GM18873 (cell line): ENCODE data around the gene MAPK8IP1.
"Not testable (repeated sequence)": the region's sequence is repeated elsewhere in the genome, so short reads cannot be mapped to it uniquely, and the experiment has no call there.

ENCODE experiments used
- ATAC-seq: cut with Tn5 transposase; IDR thresholded peaks from one replicate; pipeline ENCODE4 v1.9.1; 2021; ENCODE audit warnings: mild to moderate bottlenecking, moderate library complexity, moderate number of reproducible peaks; ENCODE audit not compliant: unreplicated experiment, low FRiP score

MAPK8IP1 gene

GRCh38 chr11:45889555-45889954 lies 4.1 kb downstream of the MAPK8IP1 start:
- ATAC-seq: no peak

- ATAC-seq: no peak
These were observed 4.5 kb downstream of the MAPK8IP1 start for GRCh38 chr11:45889966-45890365.

GRCh38 chr11:45890886-45891550 lies 5.6 kb downstream of the MAPK8IP1 start:
- ATAC-seq: no peak

GRCh38 chr11:45892856-45893255 lies 7.4 kb downstream of the MAPK8IP1 start:
- ATAC-seq: no peak

GRCh38 chr11:45894555-45895247 lies 9.2 kb downstream of the MAPK8IP1 start:
- no peak for ATAC-seq

GRCh38 chr11:45895553-45896259 lies 10.3 kb downstream of the MAPK8IP1 start:
- no peak for ATAC-seq

- ATAC-seq: no peak
These were observed 11.1 kb downstream of the MAPK8IP1 start for GRCh38 chr11:45896422-45896984.

GRCh38 chr11:45897556-45897955 lies 12.1 kb downstream of the MAPK8IP1 start:
- ATAC-seq: no peak

- no peak for ATAC-seq
These were observed 13.6 kb downstream of the MAPK8IP1 start for GRCh38 chr11:45899086-45899447.

GRCh38 chr11:45899448-45900174 lies 14.2 kb downstream of the MAPK8IP1 start:
- ATAC-seq: no peak

GRCh38 chr11:45900175-45900800 lies 14.8 kb downstream of the MAPK8IP1 start:
- ATAC-seq: not testable (repeated sequence)

- ATAC-seq: no peak
These were observed 15.6 kb downstream of the MAPK8IP1 start for GRCh38 chr11:45900916-45901617.

GRCh38 chr11:45901626-45902025 lies 16.2 kb downstream of the MAPK8IP1 start:
- no peak for ATAC-seq

- no peak for ATAC-seq
These were observed 17.3 kb downstream of the MAPK8IP1 start for GRCh38 chr11:45902452-45903380.

GRCh38 chr11:45904309-45904915 lies 19.0 kb downstream of the MAPK8IP1 start:
- no peak for ATAC-seq

- no peak for ATAC-seq
These were observed 19.6 kb downstream of the MAPK8IP1 start for GRCh38 chr11:45905095-45905494.

- ATAC-seq: not testable (repeated sequence)
These were observed 20.1 kb downstream of the MAPK8IP1 start for GRCh38 chr11:45905576-45905975.

GRCh38 chr11:45906096-45906682 lies 20.7 kb downstream of the MAPK8IP1 start:
- ATAC-seq: no peak
